Esophagus squamous epithelium (tissue), 5 donors: ENCODE results near the gene MFSD6L. TPM values are rescaled to one million over a fixed set of nuclear protein-coding genes. Genes with fewer than 3 reads are reported as not detected.

Experiments
- DNase-seq: peaks from one replicate; lab custom pipeline; 2025; lab: John Stamatoyannopoulos, UW
- H3K27ac ChIP-seq, 4 donors: fragments of 200-600 bp; sonication (generic); one replicate each; pipeline ENCODE4 v1.5.1; 2016 to 2019; ENCODE audit warnings: mild to moderate bottlenecking in 1 of 4
- H3K27me3 ChIP-seq, 4 donors: fragments of 200-600 bp; sonication (generic); 1 replicate in 3 of 4; 2 replicates in 1 of 4; pipeline versions ENCODE4 v1.5.1 to v1.6.0; 2017 to 2021; ENCODE audit warnings: antibody characterized with exemption in 1 of 4
- H3K36me3 ChIP-seq, 3 donors: fragments of 200-600 bp; sonication (generic); one replicate each; pipeline ENCODE4 v1.5.1; 2016 to 2019
- H3K4me1 ChIP-seq, 3 donors: fragments of 200-600 bp; sonication (generic); one replicate each; pipeline ENCODE4 v1.5.1; 2017 to 2019
- H3K4me3 ChIP-seq, 4 donors: fragments of 200-600 bp; sonication (generic); 1 replicate in 3 of 4; 2 replicates in 1 of 4; pipeline ENCODE4 v1.5.1; 2016 to 2019; ENCODE audit warnings: mild to moderate bottlenecking in 2 of 4, moderate library complexity in 1 of 4
- H3K9me3 ChIP-seq, 3 donors: fragments of 200-600 bp; sonication (generic); one replicate each; pipeline ENCODE4 v1.5.1; 2016 to 2019
- POLR2A ChIP-seq, 4 donors: fragments of 450-650 bp; IDR thresholded peaks; one replicate each; pipeline ENCODE4 v1.6.1; 2017; ENCODE audit warnings: antibody characterized with exemption in 4 of 4, mild to moderate bottlenecking in 4 of 4, moderate library complexity in 3 of 4
- WGBS, 2 donors: methylation state at CpG; one replicate each; pipeline ENCODE4 v1.1.5; 2018; 5-methylcytosine and 5-hydroxymethylcytosine counted together
- intact Hi-C: fragments of 100-400 bp; cut with DNase I; formaldehyde crosslinking; loops from one replicate; pipeline ENCODE4 v1.15.0; 2022
- total RNA-seq, 4 donors: library from RNA; depleted of rRNA; stranded (reverse); fragments of >200 nt; gene quantifications; one replicate each; pipeline ENCODE4 v1.1.0, GENCODE V29; 2016
- TF ChIP-seq, protein P1 (sequence below), 6 experiments: fragments of 450-650 bp in 4 of 6; fragments of 200-600 bp in 2 of 6; sonication (generic) in 2 of 6; IDR thresholded peaks; one replicate each; pipeline ENCODE4 v1.5.1; 2016 to 2019; ENCODE audit warnings: antibody characterized with exemption in 6 of 6, mild to moderate bottlenecking in 4 of 6, moderate library complexity in 4 of 6
- donor health status: DM: yes; HTN: yes; CAD: no.

MFSD6L gene
- total RNA-seq, 4 donors from 2014 or later: 0.19 to 0.62 (median 0.48) TPM

DNA sequence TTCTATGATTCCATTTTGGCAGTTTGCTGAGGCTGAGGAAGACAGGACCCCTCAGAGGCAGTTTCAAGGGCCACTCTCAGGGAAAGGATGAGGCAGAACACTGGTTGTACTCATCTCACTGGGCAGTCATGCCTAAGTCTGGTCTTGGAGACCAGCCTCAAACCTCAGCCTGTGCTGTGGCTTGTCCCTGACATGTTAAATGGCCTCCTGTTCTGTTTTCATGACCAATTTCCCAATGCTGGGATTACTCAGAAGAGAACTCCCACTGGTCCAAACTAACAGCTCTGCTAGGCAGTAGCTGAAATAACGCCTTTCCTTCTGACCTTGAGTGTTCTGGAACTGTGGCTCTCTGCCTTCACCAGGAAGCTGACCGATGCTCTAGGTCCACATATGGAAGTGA is 32.4 kb downstream of the MFSD6L start:
- TF ChIP-seq, protein P1, sequence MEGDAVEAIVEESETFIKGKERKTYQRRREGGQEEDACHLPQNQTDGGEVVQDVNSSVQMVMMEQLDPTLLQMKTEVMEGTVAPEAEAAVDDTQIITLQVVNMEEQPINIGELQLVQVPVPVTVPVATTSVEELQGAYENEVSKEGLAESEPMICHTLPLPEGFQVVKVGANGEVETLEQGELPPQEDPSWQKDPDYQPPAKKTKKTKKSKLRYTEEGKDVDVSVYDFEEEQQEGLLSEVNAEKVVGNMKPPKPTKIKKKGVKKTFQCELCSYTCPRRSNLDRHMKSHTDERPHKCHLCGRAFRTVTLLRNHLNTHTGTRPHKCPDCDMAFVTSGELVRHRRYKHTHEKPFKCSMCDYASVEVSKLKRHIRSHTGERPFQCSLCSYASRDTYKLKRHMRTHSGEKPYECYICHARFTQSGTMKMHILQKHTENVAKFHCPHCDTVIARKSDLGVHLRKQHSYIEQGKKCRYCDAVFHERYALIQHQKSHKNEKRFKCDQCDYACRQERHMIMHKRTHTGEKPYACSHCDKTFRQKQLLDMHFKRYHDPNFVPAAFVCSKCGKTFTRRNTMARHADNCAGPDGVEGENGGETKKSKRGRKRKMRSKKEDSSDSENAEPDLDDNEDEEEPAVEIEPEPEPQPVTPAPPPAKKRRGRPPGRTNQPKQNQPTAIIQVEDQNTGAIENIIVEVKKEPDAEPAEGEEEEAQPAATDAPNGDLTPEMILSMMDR (IDR thresholded peaks at IDR 0.05): no peak
- TF ChIP-seq POLR2A (IDR thresholded peaks at IDR 0.05): no peak
- WGBS, 2 donors: 77 to 86% methylated on average over 2 of the region's 2 CpGs
- Histone ChIP-seq H3K27ac (no peak overlapping the region), H3K4me1 (no peaks in the 10 kb centered on the region), H3K9me3 (no peaks in the 10 kb centered on the region), H3K4me3 (no peak overlapping the region), H3K36me3 (no peaks in the 10 kb centered on the region), H3K27me3 (peaks cover 0 to 14% (median 0%) of the 10 kb centered on the region in 4 donors)
- intact Hi-C loops: no loop called here
- no peak for DNase-seq

DNA sequence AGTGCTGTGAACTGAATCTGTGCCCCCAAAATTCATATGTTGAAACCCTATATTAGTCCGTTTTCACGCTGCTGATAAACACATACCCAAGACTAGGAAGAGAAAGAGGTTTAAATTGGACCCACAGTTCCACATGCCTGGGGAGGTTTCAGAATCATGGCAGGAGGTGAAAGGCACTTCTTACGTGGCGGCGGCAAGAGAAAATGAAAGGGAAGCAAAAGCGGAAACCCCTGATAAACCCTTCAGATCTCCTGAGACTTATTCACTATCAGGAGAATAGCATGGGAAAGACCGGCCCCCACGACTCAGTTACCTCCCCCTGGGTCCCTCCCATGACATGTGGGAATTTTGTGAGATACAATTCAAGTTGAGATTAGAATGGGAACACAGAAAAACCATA is 37.2 kb downstream of the MFSD6L start:
- DNase-seq: no peak
- no peak overlapping the region for H3K27ac ChIP-seq
- TF ChIP-seq, protein P1 (IDR thresholded peaks at IDR 0.05): no peak
- intact Hi-C loops: no loop called here
- H3K27me3 ChIP-seq: peaks cover 0 to 5% (median 0%) of the 10 kb centered on the region in 4 donors
- no peaks in the 10 kb centered on the region for H3K4me1 ChIP-seq
- WGBS, 2 donors: 84 to 86% methylated on average over 6 to 8 of the region's 8 CpGs
- H3K4me3 ChIP-seq: no peak overlapping the region
- H3K36me3 ChIP-seq: no peaks in the 10 kb centered on the region
- no peaks in the 10 kb centered on the region for H3K9me3 ChIP-seq

DNA sequence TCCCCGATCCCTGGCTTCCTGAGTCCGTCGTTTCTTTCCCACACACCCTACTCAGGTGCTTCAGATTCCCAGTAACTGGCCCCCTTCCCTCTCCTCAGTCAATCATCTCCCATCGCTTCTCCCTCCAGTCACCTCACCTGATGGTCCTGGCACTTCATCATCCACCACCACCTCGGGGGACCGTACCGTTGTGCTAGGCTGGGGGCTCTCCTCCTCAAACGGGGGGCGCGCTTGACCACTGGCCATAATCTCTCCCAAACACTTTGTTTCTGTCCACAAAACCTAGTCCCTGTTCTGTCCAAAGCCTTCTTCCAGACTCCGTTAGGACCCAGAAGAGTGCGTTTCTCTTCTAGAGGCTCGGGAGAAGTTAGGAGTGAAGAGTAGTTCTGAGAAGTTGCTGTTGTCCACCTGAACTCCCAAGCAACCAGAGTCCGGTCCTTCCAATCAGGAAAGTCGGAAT is 41.0 kb downstream of the MFSD6L start, which contains the start of gene SPDYE4:
TSS of gene SPDYE4 (minus strand) at position 410 of the 460 bp plus-strand sequence. CDS start at position 246, 164 bp downstream.
- intact Hi-C loops: no loop called here
- Histone ChIP-seq H3K27ac (no peak within 1 kb of the TSS), H3K9me3 (no peaks in the 10 kb centered on the region), H3K4me3 (no peak within 1 kb of the TSS), H3K27me3 (peaks cover 0 to 5% (median 0%) of the 10 kb centered on the region in 4 donors), H3K36me3 (no peaks in the 10 kb centered on the region), H3K4me1 (no peaks in the 10 kb centered on the region)
- DNase-seq: no peak
- no peak for TF ChIP-seq POLR2A (IDR thresholded peaks at IDR 0.05)
- TF ChIP-seq, protein P1 (IDR thresholded peaks at IDR 0.05): no peak
- WGBS, 2 donors: 81 to 88% methylated on average over 9 to 15 of the region's 15 CpGs

DNA sequence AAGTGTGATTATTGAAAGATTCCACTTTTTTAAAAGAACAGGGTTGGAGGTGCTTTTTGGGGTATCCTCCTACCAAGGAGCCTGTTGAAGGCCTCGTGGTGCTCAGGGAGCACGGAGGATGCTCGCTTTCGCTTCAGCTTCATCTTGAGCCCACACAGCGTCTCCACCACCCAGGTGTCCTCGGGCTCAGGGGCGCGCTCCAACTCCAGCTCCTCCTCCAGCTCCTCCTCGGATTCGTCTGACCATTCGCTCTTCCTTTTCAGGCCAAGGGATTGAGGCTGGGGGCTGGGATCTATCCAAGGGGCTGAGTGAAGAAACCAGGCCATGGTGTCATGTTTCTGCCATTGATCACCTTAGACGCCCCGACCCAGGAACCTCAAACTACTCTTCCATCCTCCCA is 42.0 kb downstream of the MFSD6L start:
- intact Hi-C loops: no loop called here
- peaks cover 0 to 5% (median 0%) of the 10 kb centered on the region in 4 donors for H3K27me3 ChIP-seq
- H3K4me1 ChIP-seq: no peaks in the 10 kb centered on the region
- H3K36me3 ChIP-seq: no peaks in the 10 kb centered on the region
- WGBS, 2 donors: 79 to 80% methylated on average over 13 of the region's 13 CpGs
- DNase-seq: no peak
- H3K27ac ChIP-seq: no peak overlapping the region
- H3K9me3 ChIP-seq: no peaks in the 10 kb centered on the region
- no peak for TF ChIP-seq POLR2A (IDR thresholded peaks at IDR 0.05)
- TF ChIP-seq, protein P1 (IDR thresholded peaks at IDR 0.05): no peak
- no peak overlapping the region for H3K4me3 ChIP-seq

DNA sequence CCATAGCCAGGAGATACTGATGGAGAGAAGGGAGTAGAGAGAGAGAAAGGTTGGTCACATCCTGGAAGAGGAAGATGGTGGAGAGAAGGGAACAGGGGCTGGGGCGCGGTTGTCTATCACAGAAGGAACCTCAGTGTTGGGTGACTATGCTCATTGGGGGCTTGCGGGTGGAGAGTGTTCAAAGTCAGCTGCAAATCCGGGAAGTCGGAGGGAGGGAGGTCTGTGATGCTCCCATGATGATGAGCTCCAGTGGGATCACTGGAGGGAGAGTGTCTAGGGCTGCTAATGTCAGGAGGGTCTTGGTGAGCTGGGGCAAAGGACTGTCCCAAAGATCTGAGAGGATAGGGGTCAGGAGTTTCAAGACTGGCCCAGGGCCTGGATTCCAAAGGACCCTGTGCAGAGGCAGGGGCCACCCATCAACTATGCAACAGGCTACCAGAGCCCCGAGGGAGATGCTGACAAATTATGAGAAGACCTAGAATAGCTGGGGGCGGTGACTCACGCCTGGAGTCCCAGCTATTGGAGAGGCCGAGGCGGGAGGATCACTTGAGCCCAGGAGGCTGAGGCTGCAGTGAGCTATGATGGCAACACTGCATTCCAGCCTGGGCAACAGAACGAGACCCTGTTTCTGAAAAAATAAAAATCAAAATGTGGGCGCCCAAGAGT is 43.4 kb downstream of the MFSD6L start:
- no peaks in the 10 kb centered on the region for H3K4me1 ChIP-seq
- WGBS, 2 donors: 83 to 88% methylated on average over 8 to 12 of the region's 12 CpGs
- TF ChIP-seq, protein P1 (IDR thresholded peaks at IDR 0.05): no peak
- no peak for TF ChIP-seq POLR2A (IDR thresholded peaks at IDR 0.05)
- peaks cover 0 to 5% (median 0%) of the 10 kb centered on the region in 4 donors for H3K27me3 ChIP-seq
- H3K9me3 ChIP-seq: no peaks in the 10 kb centered on the region
- DNase-seq: no peak
- no peak overlapping the region for H3K4me3 ChIP-seq
- H3K36me3 ChIP-seq: no peaks in the 10 kb centered on the region
- intact Hi-C loops: no loop called here
- H3K27ac ChIP-seq: no peak overlapping the region
